Sigmoid colon (tissue), 3 donors: ENCODE measurements around the gene CCDC57.
"Not testable (repeated sequence)": the region's sequence is repeated elsewhere in the genome, so short reads cannot be mapped to it uniquely, and the experiment has no call there.

Source experiments
- CTCF ChIP-seq, 4 experiments: fragments of 450-650 bp in 3 of 4; fragments of 200-600 bp in 1 of 4; IDR thresholded peaks; one replicate each; pipeline ENCODE4 v1.5.1; 2016 to 2019; ENCODE audit warnings: antibody characterized with exemption in 4 of 4, mild to moderate bottlenecking in 3 of 4, moderate library complexity in 2 of 4
- POLR2A ChIP-seq, 2 donors: fragments of 450-650 bp; IDR thresholded peaks; one replicate each; pipeline ENCODE4 v1.6.1; 2016; ENCODE audit warnings: antibody characterized with exemption in 2 of 2, mild to moderate bottlenecking in 2 of 2, moderate library complexity in 2 of 2

GRCh38 chr17:82210655-82211054, 2.0 kb downstream of the CCDC57 start:
- not testable (repeated sequence) for TF ChIP-seq POLR2A, CTCF (IDR thresholded peaks at IDR 0.05)
